ENCODE data around the gene RABGAP1L.

RABGAP1L gene

DNA sequence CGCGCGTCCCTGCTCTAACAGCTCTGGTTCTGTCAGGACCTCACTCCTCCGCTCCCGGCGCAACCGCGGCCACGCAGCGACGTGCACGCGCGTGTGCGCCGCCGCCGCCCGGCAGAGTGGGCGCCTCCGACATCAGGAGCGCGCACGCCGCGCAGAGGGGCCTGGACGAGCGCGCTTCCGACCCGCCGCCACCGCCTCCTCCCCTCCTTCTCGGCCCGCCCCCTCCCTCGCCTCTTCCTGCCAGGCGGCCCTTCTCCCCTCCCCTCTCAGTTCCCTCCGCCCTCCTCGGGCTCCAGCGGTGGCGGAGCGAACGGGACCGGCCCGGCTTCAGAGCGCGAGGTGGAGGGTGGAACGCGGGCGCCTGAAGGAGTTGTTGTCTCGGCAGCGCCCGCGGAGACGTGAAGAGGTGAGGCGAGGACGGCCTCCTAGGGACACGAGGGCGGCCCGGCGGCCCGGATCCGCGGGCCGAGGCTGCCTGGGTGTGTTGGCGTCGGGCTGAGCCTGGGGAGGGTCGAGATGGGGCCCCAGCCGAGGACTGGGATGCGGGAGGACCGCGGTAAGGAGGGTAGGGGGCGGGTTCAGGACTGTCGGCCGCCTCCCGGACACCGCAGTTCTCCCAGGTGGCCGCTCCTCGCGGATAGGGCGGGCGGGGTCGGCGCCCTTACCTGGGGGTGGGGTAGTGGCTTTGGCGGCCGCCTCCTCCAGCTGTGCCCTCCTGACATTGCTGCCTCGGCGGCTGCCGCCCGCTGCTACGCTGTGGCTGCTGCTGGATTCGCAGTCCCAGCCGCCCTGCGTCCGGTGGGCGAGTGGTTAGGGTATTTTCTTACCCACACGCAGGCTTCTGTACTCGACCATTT, at the start of gene RABGAP1L (continued):
- no peak for TF ChIP-seq ZNF175 (tag by site-specific recombination; IDR thresholded peaks at IDR 0.05)
- TF ChIP-seq ZNF266 (tag by site-specific recombination; IDR thresholded peaks at IDR 0.05; ENCODE audit: low read depth), result no peak
- TF ChIP-seq ZNF157 (tag by site-specific recombination; IDR thresholded peaks at IDR 0.05), result no peak
- TF ChIP-seq SP2 (tag by site-specific recombination; IDR thresholded peaks at IDR 0.05), result peak; percentile 82
- no peak for TF ChIP-seq ZNF202 (tag by site-specific recombination; IDR thresholded peaks at IDR 0.05; ENCODE audit: borderline replicate concordance)
- TF ChIP-seq, protein P1, sequence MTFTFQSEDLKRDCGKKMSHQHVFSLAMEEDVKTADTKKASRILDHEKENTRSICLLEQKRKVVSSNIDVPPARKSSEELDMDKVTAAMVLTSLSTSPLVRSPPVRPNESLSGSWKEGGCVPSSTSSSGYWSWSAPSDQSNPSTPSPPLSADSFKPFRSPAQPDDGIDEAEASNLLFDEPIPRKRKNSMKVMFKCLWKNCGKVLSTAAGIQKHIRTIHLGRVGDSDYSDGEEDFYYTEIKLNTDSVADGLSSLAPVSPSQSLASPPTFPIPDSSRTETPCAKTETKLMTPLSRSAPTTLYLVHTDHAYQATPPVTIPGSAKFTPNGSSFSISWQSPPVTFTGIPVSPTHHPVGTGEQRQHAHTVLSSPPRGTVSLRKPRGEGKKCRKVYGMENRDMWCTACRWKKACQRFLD (tag by site-specific recombination; IDR thresholded peaks at IDR 0.05), result no peak
- TF ChIP-seq ZNF558 (tag by site-specific recombination; IDR thresholded peaks at IDR 0.05), result no peak
- TF ChIP-seq ZNF571 (tag by site-specific recombination; IDR thresholded peaks at IDR 0.05), result no peak
- peak; percentile 73; the same call in 1 of the 2 replicates for TF ChIP-seq SP7 (tag by site-specific recombination; IDR thresholded peaks at IDR 0.05)
- TF ChIP-seq ZNF426 (tag by site-specific recombination; IDR thresholded peaks at IDR 0.05), result no peak
- TF ChIP-seq, protein P2, sequence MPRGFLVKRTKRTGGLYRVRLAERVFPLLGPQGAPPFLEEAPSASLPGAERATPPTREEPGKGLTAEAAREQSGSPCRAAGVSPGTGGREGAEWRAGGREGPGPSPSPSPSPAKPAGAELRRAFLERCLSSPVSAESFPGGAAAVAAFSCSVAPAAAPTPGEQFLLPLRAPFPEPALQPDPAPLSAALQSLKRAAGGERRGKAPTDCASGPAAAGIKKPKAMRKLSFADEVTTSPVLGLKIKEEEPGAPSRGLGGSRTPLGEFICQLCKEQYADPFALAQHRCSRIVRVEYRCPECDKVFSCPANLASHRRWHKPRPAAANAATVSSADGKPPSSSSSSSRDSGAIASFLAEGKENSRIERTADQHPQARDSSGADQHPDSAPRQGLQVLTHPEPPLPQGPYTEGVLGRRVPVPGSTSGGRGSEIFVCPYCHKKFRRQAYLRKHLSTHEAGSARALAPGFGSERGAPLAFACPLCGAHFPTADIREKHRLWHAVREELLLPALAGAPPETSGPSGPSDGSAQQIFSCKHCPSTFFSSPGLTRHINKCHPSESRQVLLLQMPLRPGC (tag by site-specific recombination; IDR thresholded peaks at IDR 0.05), result no peak
- TF ChIP-seq, protein P3, sequence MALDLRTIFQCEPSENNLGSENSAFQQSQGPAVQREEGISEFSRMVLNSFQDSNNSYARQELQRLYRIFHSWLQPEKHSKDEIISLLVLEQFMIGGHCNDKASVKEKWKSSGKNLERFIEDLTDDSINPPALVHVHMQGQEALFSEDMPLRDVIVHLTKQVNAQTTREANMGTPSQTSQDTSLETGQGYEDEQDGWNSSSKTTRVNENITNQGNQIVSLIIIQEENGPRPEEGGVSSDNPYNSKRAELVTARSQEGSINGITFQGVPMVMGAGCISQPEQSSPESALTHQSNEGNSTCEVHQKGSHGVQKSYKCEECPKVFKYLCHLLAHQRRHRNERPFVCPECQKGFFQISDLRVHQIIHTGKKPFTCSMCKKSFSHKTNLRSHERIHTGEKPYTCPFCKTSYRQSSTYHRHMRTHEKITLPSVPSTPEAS (tag by site-specific recombination; IDR thresholded peaks at IDR 0.05), result peak; percentile 17; the same call in 1 of the 2 replicates
- TF ChIP-seq SCRT2 (tag by site-specific recombination; IDR thresholded peaks at IDR 0.05), result no peak
- no peak for TF ChIP-seq ZNF830 (tag by site-specific recombination; IDR thresholded peaks at IDR 0.05; ENCODE audit: low read depth)
- TF ChIP-seq, protein P4, sequence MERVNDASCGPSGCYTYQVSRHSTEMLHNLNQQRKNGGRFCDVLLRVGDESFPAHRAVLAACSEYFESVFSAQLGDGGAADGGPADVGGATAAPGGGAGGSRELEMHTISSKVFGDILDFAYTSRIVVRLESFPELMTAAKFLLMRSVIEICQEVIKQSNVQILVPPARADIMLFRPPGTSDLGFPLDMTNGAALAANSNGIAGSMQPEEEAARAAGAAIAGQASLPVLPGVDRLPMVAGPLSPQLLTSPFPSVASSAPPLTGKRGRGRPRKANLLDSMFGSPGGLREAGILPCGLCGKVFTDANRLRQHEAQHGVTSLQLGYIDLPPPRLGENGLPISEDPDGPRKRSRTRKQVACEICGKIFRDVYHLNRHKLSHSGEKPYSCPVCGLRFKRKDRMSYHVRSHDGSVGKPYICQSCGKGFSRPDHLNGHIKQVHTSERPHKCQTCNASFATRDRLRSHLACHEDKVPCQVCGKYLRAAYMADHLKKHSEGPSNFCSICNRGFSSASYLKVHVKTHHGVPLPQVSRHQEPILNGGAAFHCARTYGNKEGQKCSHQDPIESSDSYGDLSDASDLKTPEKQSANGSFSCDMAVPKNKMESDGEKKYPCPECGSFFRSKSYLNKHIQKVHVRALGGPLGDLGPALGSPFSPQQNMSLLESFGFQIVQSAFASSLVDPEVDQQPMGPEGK (tag by site-specific recombination; IDR thresholded peaks at IDR 0.05), result peak; percentile 91; the same call in 1 of the 2 replicates
- TF ChIP-seq, protein P5, sequence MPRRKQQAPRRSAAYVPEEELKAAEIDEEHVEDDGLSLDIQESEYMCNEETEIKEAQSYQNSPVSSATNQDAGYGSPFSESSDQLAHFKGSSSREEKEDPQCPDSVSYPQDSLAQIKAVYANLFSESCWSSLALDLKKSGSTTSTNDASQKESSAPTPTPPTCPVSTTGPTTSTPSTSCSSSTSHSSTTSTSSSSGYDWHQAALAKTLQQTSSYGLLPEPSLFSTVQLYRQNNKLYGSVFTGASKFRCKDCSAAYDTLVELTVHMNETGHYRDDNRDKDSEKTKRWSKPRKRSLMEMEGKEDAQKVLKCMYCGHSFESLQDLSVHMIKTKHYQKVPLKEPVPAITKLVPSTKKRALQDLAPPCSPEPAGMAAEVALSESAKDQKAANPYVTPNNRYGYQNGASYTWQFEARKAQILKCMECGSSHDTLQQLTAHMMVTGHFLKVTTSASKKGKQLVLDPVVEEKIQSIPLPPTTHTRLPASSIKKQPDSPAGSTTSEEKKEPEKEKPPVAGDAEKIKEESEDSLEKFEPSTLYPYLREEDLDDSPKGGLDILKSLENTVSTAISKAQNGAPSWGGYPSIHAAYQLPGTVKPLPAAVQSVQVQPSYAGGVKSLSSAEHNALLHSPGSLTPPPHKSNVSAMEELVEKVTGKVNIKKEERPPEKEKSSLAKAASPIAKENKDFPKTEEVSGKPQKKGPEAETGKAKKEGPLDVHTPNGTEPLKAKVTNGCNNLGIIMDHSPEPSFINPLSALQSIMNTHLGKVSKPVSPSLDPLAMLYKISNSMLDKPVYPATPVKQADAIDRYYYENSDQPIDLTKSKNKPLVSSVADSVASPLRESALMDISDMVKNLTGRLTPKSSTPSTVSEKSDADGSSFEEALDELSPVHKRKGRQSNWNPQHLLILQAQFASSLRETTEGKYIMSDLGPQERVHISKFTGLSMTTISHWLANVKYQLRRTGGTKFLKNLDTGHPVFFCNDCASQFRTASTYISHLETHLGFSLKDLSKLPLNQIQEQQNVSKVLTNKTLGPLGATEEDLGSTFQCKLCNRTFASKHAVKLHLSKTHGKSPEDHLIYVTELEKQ (tag by site-specific recombination; IDR thresholded peaks at IDR 0.05; ENCODE audit: borderline replicate concordance), result no peak
- TF ChIP-seq OSR2 (tag by site-specific recombination; IDR thresholded peaks at IDR 0.05), result no peak; the same call in 1 of the 2 replicates
- TF ChIP-seq ZNF76 (tag by site-specific recombination; IDR thresholded peaks at IDR 0.05; ENCODE audit: borderline replicate concordance, low read depth), result peak; percentile 74
- TF ChIP-seq, protein P6, sequence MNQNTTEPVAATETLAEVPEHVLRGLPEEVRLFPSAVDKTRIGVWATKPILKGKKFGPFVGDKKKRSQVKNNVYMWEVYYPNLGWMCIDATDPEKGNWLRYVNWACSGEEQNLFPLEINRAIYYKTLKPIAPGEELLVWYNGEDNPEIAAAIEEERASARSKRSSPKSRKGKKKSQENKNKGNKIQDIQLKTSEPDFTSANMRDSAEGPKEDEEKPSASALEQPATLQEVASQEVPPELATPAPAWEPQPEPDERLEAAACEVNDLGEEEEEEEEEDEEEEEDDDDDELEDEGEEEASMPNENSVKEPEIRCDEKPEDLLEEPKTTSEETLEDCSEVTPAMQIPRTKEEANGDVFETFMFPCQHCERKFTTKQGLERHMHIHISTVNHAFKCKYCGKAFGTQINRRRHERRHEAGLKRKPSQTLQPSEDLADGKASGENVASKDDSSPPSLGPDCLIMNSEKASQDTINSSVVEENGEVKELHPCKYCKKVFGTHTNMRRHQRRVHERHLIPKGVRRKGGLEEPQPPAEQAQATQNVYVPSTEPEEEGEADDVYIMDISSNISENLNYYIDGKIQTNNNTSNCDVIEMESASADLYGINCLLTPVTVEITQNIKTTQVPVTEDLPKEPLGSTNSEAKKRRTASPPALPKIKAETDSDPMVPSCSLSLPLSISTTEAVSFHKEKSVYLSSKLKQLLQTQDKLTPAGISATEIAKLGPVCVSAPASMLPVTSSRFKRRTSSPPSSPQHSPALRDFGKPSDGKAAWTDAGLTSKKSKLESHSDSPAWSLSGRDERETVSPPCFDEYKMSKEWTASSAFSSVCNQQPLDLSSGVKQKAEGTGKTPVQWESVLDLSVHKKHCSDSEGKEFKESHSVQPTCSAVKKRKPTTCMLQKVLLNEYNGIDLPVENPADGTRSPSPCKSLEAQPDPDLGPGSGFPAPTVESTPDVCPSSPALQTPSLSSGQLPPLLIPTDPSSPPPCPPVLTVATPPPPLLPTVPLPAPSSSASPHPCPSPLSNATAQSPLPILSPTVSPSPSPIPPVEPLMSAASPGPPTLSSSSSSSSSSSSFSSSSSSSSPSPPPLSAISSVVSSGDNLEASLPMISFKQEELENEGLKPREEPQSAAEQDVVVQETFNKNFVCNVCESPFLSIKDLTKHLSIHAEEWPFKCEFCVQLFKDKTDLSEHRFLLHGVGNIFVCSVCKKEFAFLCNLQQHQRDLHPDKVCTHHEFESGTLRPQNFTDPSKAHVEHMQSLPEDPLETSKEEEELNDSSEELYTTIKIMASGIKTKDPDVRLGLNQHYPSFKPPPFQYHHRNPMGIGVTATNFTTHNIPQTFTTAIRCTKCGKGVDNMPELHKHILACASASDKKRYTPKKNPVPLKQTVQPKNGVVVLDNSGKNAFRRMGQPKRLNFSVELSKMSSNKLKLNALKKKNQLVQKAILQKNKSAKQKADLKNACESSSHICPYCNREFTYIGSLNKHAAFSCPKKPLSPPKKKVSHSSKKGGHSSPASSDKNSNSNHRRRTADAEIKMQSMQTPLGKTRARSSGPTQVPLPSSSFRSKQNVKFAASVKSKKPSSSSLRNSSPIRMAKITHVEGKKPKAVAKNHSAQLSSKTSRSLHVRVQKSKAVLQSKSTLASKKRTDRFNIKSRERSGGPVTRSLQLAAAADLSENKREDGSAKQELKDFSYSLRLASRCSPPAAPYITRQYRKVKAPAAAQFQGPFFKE (tag by site-specific recombination; IDR thresholded peaks at IDR 0.05; ENCODE audit: borderline replicate concordance), result no peak
- TF ChIP-seq ZNF544 (tag by site-specific recombination; IDR thresholded peaks at IDR 0.05), result no peak
- peak; percentile 74; the same call in 1 of the 2 replicates for TF ChIP-seq ZFP37 (tag by site-specific recombination; IDR thresholded peaks at IDR 0.05)
- TF ChIP-seq ZNF626 (tag by site-specific recombination; IDR thresholded peaks at IDR 0.05), result no peak
- TF ChIP-seq MZF1 (tag by site-specific recombination; IDR thresholded peaks at IDR 0.05; ENCODE audit: borderline replicate concordance), result no peak

Measured in HEK293 (cell line).